HCT116 (cell line): ENCODE data around the gene OR9Q1. TPM values are rescaled to one million over a fixed set of nuclear protein-coding genes. Genes with fewer than 3 reads are reported as not detected.

Source experiments
- ATAC-seq: fragments of 200-7000 bp; cut with Tn5 transposase; 2 replicates; pipeline ENCODE4 v1.9.1; 2020; ENCODE audit warnings: mild to moderate bottlenecking, moderate library complexity
- BruUV-seq: library from RNA; stranded (reverse); fragments of 400-500 nt; replicated peaks from 2 replicates; lab custom pipeline; 2021; lab: Mats Ljungman, UMichigan
- CTCF ChIA-PET: fragments of 300-600 bp; sonication (Branson Sonifier 250); formaldehyde crosslinking; loops from one replicate; lab custom pipeline; 2021; ENCODE audit warnings: antibody characterized with exemption; lab: Charles Lee
- POLR2A ChIA-PET: fragments of 300-600, 350-600 bp; sonication (Branson Sonifier 250); formaldehyde crosslinking; loops from one replicate; lab custom pipeline; 2021; ENCODE audit warnings: antibody characterized with exemption; lab: Charles Lee
- RAD21 ChIA-PET, 2 experiments: fragments of 300-600 bp; sonication (Branson Sonifier 250); formaldehyde crosslinking; loops; one replicate each; lab custom pipeline; 2023; ENCODE audit warnings: low total read pairs in 2 of 2; ENCODE audit not compliant: uncharacterized antibody in 2 of 2, unreplicated experiment in 2 of 2, low non-redundant PET in 1 of 2; lab: Charles Lee
- DNase-seq: peaks from one replicate; pipeline ENCODE4 v3.0.0-alpha.2; 2010; ENCODE audit warnings: low read depth, low spot score
- H2AFZ ChIP-seq: fragments of 200-600 bp; shearing (Covaris generic), sonication (generic); 2 replicates; pipeline ENCODE4 v1.6.1; 2017; ENCODE audit warnings: low read depth, mixed run types, mixed read lengths, antibody characterized with exemption, low read length; ENCODE audit not compliant: poor library complexity, severe bottlenecking
- H3K27ac ChIP-seq: 2 replicates; pipeline ENCODE4 v1.5.1; 2012; ENCODE audit warnings: low read depth, low read length
- H3K27me3 ChIP-seq: fragments of 200-600 bp; sonication (generic); 2 replicates; pipeline ENCODE4 v1.6.1; 2016; ENCODE audit warnings: mixed run types, low read length, mixed read lengths; ENCODE audit not compliant: insufficient read depth
- H3K36me3 ChIP-seq, 2 experiments: fragments of 200-500 bp in 1 of 2; fragments of 200-600 bp in 1 of 2; sonication (Bioruptor generic) in 1 of 2; sonication (generic) in 1 of 2; 2 replicates each; pipeline versions ENCODE4 v1.5.1 to v1.6.1; 2014 to 2016; ENCODE audit warnings: low read length in 2 of 2, inconsistent platforms in 1 of 2, mixed read lengths in 1 of 2, mixed run types in 1 of 2; ENCODE audit not compliant: insufficient read depth in 2 of 2, control insufficient read depth in 1 of 2
- H3K4me1 ChIP-seq, 2 experiments: fragments of 200-600 bp in 1 of 2; sonication (generic) in 1 of 2; 2 replicates each; pipeline versions ENCODE4 v1.5.1 to v1.6.1; 2012 to 2017; ENCODE audit warnings: low read length in 2 of 2, inconsistent platforms in 1 of 2, mild to moderate bottlenecking in 1 of 2, mixed read lengths in 1 of 2, mixed run types in 1 of 2, moderate library complexity in 1 of 2; ENCODE audit not compliant: insufficient read depth in 2 of 2, control insufficient read depth in 1 of 2
- H3K4me2 ChIP-seq: fragments of 200-600 bp; sonication (generic); 2 replicates; pipeline ENCODE4 v1.6.1; 2017; ENCODE audit warnings: mixed run types, low read length, mixed read lengths
- H3K4me3 ChIP-seq, 2 experiments: fragments of 200-600 bp in 1 of 2; sonication (generic) in 1 of 2; replicated peaks in 1 of 2; 2 replicates each; pipeline ENCODE4 v1.5.1; 2011 to 2016; ENCODE audit warnings: low read length in 2 of 2, control low read depth in 1 of 2, low read depth in 1 of 2, mild to moderate bottlenecking in 1 of 2, mixed read lengths in 1 of 2, mixed run types in 1 of 2
- H3K79me2 ChIP-seq: fragments of 200-600 bp; sonication (generic); 2 replicates; pipeline ENCODE4 v1.6.1; 2017; ENCODE audit warnings: mild to moderate bottlenecking, mixed run types, low read length, moderate library complexity, mixed read lengths; ENCODE audit not compliant: insufficient read depth
- H3K9ac ChIP-seq: fragments of 200-600 bp; sonication (generic); 2 replicates; pipeline ENCODE4 v1.6.1; 2016; ENCODE audit warnings: low read length, mixed read lengths
- H3K9me2 ChIP-seq: fragments of 200-600 bp; sonication (generic), shearing (Covaris generic); 2 replicates; pipeline ENCODE4 v1.6.1; 2017; ENCODE audit warnings: mixed run types, mild to moderate bottlenecking, moderate library complexity; ENCODE audit not compliant: insufficient read depth
- H3K9me3 ChIP-seq, 2 experiments: fragments of 200-500 bp in 1 of 2; fragments of 200-600 bp in 1 of 2; sonication (Bioruptor generic) in 1 of 2; sonication (generic) in 1 of 2; 2 replicates each; pipeline ENCODE4 v1.6.1; 2014 to 2017; ENCODE audit warnings: low read length in 2 of 2, mixed read lengths in 2 of 2, inconsistent platforms in 1 of 2, low read depth in 1 of 2, mild to moderate bottlenecking in 1 of 2, mixed run types in 1 of 2, moderate library complexity in 1 of 2; ENCODE audit not compliant: control insufficient read depth in 1 of 2, insufficient read depth in 1 of 2
- H4K20me1 ChIP-seq: fragments of 200-600 bp; sonication (generic), shearing (Covaris generic); 2 replicates; pipeline ENCODE4 v1.6.1; 2017; ENCODE audit warnings: mixed run types, mild to moderate bottlenecking, moderate library complexity; ENCODE audit not compliant: insufficient read depth
- CBX3 ChIP-seq: IDR thresholded peaks from 2 replicates; pipeline ENCODE4 v1.6.1; 2012; ENCODE audit warnings: low read depth
- JUND ChIP-seq: IDR thresholded peaks from 2 replicates; pipeline ENCODE4 v1.6.1; 2012
- POLR2AphosphoS5 ChIP-seq: IDR thresholded peaks from 2 replicates; pipeline ENCODE4 v1.6.1; 2011; ENCODE audit warnings: mild to moderate bottlenecking, low read depth, low read length, moderate library complexity
- intact Hi-C: fragments of 100-400 bp; cut with micrococcal nuclease; formaldehyde crosslinking; loops from 2 replicates; pipeline ENCODE4 v1.10.0; 2022
- total RNA-seq: library from RNA; stranded (reverse); gene quantifications from one replicate; pipeline ENCODE4 v1.2.1, GENCODE V29; 2021; ENCODE audit not compliant: unreplicated experiment
- TF ChIP-seq, protein P1 (sequence below), 3 experiments: fragments of 200-600 bp in 1 of 3; sonication (generic) in 1 of 3; IDR thresholded peaks in 2 of 3; conservative IDR thresholded peaks in 1 of 3; 2 replicates each; pipeline ENCODE4 v1.5.1; 2012 to 2017; ENCODE audit warnings: low read depth in 2 of 3, low read length in 2 of 3, antibody characterized with exemption in 1 of 3, borderline replicate concordance in 1 of 3, control low read depth in 1 of 3, mild to moderate bottlenecking in 1 of 3, mixed read lengths in 1 of 3, mixed run types in 1 of 3, moderate library complexity in 1 of 3; ENCODE audit not compliant: insufficient read depth in 1 of 3

Gene OR9Q1
- total RNA-seq, 1 experiment from 2014 or later = not detected

DNA sequence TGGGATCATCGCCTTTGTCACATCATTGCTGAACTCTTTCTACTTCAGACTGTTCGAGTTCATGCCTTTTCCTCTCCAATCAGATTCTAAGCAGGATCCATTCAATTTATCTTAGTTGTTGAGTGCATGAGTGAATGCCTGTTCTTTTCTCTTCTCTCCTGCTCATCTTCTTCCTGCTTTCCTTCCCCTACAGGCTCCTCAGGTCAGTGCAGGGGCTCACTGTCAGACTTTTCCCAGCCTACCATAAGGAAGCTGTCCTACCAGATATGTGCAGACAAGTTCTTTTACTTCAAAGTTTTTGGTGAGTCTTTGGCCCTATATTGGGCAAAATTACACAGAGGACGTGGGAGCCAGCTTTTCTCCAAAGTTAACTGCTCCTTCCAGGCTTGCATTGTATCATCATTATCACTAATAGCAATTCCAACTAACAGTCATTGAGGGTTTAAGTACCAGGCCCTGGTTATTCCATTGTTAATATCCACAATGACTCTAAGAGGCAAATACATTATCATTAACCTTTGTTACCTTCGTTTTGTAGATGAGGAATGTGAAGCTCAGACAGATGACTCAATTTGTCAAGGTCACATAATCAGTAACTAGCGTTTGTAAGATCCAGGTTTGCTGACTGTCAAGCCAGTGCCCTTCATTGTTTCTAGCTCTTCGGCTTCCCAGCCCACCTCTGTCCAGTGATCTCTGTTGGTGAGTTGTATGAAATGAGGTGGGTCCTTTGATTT is 37.4 kb downstream of the OR9Q1 start:
- no peak for TF ChIP-seq CBX3
- TF ChIP-seq, protein P1, sequence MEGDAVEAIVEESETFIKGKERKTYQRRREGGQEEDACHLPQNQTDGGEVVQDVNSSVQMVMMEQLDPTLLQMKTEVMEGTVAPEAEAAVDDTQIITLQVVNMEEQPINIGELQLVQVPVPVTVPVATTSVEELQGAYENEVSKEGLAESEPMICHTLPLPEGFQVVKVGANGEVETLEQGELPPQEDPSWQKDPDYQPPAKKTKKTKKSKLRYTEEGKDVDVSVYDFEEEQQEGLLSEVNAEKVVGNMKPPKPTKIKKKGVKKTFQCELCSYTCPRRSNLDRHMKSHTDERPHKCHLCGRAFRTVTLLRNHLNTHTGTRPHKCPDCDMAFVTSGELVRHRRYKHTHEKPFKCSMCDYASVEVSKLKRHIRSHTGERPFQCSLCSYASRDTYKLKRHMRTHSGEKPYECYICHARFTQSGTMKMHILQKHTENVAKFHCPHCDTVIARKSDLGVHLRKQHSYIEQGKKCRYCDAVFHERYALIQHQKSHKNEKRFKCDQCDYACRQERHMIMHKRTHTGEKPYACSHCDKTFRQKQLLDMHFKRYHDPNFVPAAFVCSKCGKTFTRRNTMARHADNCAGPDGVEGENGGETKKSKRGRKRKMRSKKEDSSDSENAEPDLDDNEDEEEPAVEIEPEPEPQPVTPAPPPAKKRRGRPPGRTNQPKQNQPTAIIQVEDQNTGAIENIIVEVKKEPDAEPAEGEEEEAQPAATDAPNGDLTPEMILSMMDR (IDR thresholded peaks at IDR 0.05 in 2 of 3, conservative IDR thresholded peaks at IDR 0.05 in 1 of 3; ENCODE audit: borderline replicate concordance in 1 of 3, insufficient read depth in 1 of 3, low read depth in 2 of 3, low read length in 2 of 3) = peak in 2 of 3 experiments; percentile 23 to 44; a peak in 2 of 6 replicates
- CTCF ChIA-PET = interaction anchor here (1.2 kb wide), 1 partner anchor 225 kb away, joined by 3 read pairs; no protein-coding TSS in a partner anchor
- H3K4me1 ChIP-seq = peaks cover 6 to 18% of the 10 kb centered on the region in 2 experiments; a peak in 2 of 4 replicates
- intact Hi-C loops = loop anchor here (10.0 kb wide), 1 partner anchor 454 kb away; no protein-coding TSS in a partner anchor
- H3K9me2 ChIP-seq = no peaks in the 10 kb centered on the region
- POLR2A ChIA-PET = no interaction called here
- no peaks in the 10 kb centered on the region for H3K79me2 ChIP-seq
- peak; percentile 80 for ATAC-seq
- no TSS peak for BruUV-seq
- no peak overlapping the region for H3K9ac ChIP-seq
- H3K36me3 ChIP-seq = no peaks in the 10 kb centered on the region
- RAD21 ChIA-PET = interaction anchor here in 1 of 2 experiments (0.6 kb wide), 1 partner anchor 19 kb away, joined by 3 read pairs; no protein-coding TSS in a partner anchor
- H4K20me1 ChIP-seq = no peaks in the 10 kb centered on the region
- H3K4me3 ChIP-seq = no peak overlapping the region
- H3K4me2 ChIP-seq = no peak overlapping the region
- no peak overlapping the region for H2AFZ ChIP-seq
- H3K27ac ChIP-seq = no peak overlapping the region
- H3K9me3 ChIP-seq = no peaks in the 10 kb centered on the region
- DNase-seq = no peak
- no peaks in the 10 kb centered on the region for H3K27me3 ChIP-seq

DNA sequence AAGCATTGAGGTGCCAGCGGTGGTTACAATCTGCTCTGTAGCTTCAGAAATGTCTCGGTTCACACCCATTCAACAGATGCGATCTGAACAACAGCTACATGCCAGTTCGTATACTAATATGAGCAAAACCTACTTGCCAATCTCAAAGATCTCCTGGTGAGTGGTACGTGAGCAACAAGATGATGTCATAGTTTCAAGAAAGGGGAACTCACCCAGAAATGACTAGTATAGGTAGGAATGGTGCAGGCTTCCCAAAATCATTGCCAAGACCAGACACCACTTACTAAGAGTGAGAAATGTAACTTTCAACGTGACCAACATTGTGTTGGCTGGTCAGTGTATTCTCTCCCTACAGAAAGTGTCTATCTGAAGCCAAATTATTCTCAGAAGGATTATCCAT is 38.1 kb downstream of the OR9Q1 start:
- Histone ChIP-seq H3K4me2 (no peak overlapping the region), H3K9me2 (no peaks in the 10 kb centered on the region), H4K20me1 (no peaks in the 10 kb centered on the region), H3K27ac (no peak overlapping the region), H3K27me3 (no peaks in the 10 kb centered on the region), H3K9me3 (no peaks in the 10 kb centered on the region), H3K4me1 (peaks cover 6 to 18% of the 10 kb centered on the region in 2 experiments; a peak in 2 of 4 replicates), H2AFZ (no peak overlapping the region), H3K4me3 (no peak overlapping the region), H3K79me2 (no peaks in the 10 kb centered on the region), H3K9ac (no peak overlapping the region), H3K36me3 (no peaks in the 10 kb centered on the region)
- CTCF ChIA-PET = no interaction called here
- no peak for ATAC-seq
- TF ChIP-seq POLR2AphosphoS5 (no peak), JUND (no peak)
- POLR2A ChIA-PET = no interaction called here
- RAD21 ChIA-PET = no interaction called here
- DNase-seq = no peak
- intact Hi-C loops = loop anchor here (10.0 kb wide), 1 partner anchor 453 kb away; no protein-coding TSS in a partner anchor
- BruUV-seq = no TSS peak
